HG03575 (cell line): Measurements from ENCODE around the gene TRIM29.

Source experiments
- ATAC-seq: cut with Tn5 transposase; IDR thresholded peaks from one replicate; pipeline ENCODE4 v1.9.1; 2021; ENCODE audit not compliant: unreplicated experiment, insufficient number of reproducible peaks, low FRiP score; ENCODE audit errors: extremely low read depth

TRIM29 gene

DNA sequence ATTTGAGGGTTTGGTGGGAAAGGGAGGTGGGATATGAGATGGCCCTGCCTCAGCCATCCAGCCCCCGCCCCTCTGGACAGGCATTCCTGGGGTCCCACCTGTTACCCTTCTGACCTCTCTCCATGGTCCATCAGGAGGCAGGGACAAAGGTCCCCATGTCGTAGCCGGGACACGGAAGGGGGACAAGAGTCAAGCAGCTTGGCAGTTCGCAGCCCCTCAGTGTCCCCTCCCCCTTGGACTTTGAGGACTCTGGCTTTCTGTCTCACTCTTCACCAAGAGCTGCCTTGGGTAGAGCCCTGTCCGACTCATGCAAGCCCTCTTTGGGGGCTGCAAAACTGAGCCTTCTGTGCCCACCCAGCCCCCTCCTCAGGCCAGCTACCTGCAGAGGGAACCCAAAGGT, 30.2 kb downstream of the TRIM29 start:
- no peak for ATAC-seq

DNA sequence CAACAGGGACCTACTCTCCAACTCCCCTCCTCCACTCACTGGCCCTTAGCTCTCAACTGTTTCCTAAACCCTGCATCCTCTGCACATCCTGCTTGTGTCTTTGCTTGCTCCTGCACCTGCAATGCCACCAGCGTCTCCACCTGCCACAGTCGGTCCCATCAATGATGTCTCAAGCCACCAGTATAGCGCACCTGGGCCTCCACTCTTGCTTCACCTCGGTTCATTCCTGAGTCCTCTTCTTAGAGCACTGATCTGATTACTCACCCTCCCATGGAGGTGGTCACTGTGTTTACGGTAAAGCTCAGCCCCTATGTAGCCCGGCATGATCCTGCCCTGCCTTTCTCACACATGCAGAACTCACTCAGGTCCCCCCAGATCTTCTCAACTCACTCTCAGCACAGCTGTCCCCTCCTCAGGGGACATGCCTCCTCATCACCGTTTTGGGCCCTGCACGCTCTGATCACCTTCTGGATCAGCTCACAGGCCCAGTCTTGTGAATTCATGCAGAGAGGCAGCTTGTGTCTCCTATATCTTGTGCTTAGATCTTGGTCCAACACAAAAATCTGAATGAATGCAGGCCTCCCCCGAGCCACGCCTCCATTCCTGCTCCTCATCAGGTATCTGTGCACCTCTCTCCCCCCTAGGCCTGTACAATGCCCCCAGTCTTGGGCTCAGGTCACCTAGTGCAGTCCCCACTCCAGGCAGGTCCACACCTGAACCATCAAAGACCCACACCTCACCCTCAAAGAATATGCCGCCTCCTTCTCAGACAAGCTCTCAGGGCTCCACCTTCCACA, 31.4 kb downstream of the TRIM29 start:
- ATAC-seq = no peak

DNA sequence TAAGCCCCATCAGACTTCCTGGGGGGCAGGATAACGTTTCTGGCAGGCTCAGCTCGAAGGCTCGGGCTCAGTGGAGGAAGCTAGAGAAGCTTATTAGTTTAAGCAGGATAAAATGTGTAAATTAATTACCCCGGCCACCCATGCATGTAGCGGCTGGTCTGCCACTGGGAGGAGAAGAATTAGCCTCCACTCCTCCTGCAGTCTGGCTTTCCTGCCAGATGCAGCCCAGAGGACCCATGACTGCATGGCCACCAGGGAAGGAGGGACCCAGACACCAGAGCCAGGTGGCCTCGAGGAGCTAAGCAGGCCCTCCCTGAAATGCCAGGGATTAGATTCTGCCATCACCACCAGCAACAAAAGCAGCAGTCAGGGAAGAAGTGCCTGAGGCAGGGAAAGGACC, 32.3 kb downstream of the TRIM29 start:
- ATAC-seq = no peak

DNA sequence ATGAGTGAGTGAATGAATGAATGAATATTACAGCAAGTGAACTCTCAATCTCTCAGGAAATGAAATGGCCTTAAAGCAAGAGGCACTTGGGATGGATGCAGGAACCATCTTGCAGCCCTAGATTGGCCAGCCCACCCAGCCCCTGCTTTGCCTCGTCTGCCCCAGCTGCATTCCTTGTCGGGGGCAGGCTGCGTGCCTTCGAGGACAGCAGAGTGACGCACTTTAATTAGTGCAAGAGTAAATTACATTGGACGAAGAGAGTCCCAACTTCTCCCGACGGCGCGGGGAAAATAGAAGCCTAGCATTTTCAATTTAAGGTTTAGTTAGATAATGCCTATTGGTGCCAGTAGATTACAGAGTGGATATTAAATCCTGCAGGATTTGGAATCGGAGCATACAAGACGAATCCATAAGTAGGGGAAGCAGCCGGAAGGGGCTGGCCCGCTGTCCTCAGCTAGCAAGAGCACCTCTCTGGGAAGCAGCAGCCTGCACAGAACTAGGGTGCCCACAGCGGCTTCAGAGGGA, 33.8 kb downstream of the TRIM29 start:
- no peak for ATAC-seq

DNA sequence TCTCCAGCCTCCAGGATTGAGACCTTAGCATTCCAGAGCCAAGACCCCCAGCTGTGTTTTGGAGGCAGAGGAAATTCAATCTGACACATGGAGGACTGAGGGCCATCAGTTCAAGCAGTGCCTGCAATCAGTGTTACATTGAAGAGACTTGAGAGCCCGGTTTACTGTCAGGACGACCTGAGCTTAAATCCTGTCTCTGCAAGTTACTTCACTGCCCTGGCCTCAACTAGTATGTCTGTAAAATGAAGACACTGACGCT, 35.1 kb downstream of the TRIM29 start:
- no peak for ATAC-seq

DNA sequence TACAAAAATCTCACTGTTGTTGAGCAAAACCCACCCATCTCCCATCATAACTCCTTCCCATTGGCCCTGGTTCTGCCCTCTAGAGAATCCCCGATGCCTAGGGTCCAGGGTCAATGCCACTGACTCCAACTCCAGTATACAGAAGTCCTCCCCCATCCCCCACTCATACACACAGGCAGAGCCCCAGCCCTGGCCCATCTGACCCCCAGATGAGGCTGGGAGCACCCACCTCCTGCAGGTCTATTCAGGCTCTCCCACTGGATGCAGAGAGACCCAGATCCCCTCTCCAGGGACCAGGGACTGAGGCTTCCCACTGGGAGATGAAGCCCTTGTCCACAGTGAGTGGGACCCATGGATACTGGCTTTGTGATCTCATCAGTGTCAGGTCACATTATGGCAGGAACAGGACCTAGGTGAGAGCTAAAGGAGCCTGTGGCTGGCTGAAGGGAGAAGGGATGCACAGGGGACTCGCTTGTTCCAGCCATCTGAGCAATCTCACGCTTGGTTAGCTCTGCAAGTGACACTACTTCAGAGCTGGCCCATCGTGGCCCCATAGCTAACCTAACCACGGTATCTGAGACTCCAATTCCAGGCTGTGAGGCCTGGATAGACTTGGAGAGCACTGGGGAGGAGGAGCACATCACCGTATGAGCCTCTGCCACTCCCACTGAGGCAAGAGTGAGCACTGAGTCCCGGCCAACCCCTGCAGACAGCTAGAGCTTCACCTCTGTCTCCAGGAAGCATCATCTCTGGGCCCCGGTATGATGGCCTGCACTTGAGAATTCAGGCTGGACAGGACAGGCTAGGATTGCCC, 35.7 kb downstream of the TRIM29 start:
- no peak for ATAC-seq

DNA sequence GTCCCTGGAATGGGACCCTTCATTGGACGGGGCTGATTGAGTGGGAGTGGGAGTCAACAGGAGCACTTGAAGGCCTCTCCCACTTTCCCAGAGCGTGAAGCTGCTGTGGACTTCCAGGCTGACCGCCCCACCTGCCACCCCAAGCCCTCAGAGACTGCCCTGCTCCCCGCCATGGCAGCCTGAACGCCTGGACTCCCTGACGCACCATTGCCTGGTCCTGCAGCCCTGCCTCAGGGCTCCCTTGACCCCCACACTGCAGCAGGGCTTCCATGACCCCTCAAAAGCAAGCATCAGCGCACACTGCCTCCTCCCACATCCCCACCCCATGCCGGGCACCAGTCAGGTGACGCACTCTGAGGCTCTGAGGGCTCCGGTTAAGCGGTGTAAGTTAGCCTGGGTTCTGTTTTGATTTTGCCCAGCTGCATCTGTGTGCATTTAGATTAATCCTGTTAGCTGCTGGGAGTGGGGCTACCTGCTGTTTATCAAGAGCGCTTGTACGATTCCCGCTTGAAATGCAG, 39.4 kb downstream of the TRIM29 start:
- ATAC-seq = no peak

DNA sequence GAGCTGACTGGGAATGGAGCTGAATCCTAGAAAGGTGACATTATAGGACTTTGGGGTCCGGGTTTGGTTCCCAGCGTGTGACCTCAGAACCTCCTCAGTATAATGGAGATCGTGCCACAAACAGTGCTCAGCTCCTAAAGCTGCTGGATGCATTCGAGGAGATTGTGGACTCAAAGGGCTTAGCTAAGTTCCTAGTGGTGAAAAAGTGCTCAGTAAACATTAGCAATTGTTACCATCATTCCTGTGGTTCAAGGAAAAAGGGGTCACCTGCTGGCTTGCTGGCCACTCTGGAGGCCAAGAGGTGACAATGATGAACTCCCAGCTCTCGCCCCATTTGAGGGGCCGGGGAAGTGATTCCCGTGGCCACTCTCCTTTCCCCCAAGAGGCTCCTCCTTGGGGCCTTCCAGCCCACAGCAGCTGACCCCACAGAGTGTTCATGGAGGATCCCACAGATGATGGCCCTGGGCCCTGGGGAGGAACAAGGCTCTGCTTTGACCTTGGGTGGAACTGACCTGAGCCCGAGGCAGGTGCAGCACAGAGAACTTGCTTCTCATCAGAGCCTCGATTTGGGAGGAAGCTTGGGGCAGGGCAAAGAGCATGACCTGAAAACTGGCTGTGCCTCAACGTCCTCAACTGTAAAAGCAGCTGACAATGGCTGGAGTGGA, 40.1 kb downstream of the TRIM29 start:
- ATAC-seq = no peak

DNA sequence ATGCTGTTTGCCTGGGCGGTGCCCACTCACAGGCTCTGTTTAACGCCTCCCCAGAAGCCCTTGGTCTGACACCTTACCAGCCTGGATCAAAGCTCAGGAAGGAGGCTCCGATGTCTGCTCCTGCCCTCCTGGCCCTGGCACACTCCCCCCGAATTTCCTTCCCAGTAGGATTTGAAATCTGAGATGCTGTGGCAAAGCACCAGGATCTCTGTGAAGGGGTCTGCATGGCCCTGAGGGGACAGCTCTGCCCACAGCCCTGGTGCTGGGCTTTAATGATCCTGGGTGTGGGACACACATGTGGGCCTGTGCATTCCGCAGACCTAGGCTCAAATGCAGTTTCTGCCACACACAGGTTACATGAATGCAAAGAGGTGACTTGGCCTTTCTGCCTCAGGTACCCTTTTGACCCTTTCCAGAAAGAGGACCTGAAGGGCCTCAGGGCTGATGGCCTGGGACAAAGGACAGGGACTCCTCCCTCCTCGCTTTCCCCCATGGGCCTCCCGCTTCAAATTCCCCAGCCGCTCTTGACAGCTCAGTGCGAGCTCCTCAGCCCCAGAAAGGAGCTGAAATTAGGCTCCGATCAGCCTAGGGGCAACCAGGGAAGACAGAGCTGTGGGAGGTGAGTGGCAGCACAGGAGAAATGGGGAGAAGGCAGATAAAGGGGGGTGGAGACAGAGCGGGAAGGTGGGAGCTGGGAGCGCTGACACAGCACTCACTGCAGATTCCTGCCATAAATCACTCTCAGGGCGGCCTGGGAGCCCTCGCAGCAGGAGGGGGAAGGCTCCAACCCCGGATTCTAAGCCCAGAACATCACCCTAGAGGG, 41.3 kb downstream of the TRIM29 start:
- ATAC-seq = no peak

DNA sequence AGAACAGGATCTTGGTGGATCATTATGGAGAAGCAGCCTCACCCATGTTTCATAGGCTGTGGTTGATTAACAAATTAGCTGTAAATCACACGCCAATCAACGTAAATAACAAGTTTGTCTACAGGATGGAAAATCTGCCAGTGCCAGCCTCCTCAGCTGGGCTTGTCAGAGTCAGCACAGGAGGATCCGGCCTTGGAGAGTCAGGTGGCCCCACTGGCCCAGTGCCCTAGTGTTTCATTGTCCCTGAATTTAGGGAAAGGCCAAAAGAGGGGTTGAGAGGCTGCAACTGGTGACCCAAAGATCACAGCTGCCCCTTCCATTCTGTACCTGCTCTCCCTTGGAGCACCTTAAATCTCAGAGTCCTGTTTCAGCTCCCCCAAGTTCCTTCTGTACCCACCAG, 42.4 kb downstream of the TRIM29 start:
- no peak for ATAC-seq

DNA sequence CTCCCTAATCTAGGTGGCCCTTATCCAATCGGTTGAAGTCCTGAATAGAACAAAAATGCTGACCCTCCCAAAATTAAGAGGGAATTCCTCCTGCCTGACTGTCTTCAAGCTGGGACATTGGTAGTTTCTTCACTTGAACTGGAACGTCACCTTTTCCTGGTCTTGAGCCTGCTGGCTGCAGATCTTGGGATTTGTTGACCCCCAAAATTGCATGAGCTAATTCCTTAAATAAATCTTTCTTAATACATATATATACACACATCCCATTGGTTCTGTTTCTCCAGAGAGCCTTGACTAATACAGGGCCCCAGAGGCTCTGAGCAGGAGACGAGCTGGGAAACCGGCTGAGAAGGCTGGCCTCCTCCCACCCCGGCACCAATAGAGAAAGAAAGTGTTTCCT, 46.2 kb downstream of the TRIM29 start:
- no peak for ATAC-seq

DNA sequence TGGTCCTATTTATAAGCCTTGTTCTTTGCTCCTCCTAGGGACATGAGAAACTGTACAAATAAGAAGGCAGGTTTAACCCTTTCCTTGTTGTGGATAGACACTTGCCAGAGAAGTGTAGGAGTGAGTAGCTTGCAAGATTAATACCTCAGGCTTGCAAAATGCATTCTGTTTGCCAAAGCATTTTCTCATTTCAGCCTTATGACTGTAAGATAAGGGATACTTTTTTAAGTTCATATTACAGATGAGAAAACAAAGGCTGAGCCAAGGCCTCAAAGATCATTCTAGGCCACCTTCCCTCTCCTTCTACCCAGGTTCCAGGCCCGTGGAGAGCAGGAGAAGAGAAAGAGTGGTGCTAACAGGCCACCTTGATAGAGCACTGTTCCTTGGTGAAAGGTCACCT, 46.8 kb downstream of the TRIM29 start:
- no peak for ATAC-seq

DNA sequence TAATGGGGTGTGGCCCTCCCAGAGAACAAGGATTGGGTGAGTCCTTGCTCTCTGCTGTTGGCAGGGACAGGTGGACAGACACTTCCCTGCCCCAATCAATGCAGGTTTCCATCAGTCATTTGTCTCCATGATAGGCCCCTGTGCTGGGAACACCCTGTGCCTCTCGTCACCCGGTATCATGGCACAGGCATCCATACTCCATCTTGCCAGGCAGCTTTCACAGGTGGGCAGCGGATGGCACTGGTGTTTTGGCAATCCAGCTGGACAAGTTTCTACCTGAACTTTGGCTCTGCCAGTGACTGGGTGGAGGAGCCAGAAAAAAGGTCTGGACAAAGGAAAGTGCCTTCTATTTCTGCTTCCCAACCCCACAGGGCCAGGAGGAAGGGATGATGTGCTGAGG, 47.5 kb downstream of the TRIM29 start:
- ATAC-seq = no peak

DNA sequence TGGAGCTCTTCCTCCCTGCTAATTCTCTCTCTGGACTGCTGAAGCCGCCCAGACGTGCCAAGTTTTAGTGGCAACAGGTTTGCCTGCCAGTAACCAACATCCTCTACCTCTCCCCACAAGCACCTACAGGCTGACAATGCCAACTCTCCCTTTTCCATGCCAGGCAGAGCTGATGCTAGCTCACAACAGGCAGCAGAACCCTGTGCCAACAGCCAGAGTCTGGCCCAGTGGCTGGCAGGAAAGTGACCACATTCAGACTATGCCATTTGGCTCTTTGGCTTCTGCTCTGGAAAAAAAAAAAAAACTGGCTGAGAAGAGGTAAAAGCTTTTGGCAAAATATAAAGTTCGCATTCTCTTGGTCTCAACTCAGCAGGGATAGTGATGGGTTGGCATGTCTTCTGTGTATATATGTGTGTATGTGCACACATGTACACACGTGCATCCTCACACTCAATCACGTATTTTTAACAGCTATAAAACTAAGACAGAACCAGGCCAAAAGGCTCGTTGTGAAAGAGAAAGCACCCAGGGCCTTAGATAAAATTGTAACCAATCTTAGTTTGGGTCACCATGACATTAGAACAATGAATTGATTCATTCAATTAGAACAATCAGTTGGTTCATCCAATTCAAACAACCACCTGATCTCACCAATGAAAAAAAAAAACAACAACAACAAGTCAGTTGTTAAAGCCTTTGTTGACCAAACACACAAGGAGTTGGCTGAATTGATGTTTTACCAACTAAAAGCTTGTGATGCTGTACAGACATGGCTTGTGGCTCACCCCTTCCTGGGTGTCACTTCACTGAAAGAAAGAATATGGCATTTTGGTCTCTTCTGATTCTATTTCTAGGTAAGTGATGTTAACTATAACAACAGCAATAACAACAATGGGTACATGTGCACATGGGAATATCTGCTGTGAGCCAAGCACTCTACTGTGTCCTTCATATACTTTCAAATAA, 48.6 kb downstream of the TRIM29 start:
- no peak for ATAC-seq

DNA sequence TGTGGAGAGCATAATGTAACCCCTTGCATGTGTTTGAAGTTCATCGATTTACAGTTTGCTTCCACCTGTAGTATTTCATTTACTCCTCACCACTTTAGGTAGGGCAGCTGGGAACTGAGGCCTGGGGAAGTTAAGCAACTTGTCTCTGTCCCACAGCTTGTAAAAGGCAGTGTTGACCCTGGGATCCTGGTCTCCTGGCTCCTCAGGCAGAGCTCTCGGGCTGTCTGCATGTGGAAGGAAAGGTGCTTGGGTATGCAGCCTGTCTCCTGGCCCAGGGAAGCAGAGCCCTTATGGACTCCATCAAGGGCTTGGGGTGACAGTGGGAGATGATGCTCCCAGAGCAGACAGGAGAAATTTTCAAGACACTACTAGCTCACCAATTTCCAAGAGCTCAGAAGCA, 49.9 kb downstream of the TRIM29 start:
- no peak for ATAC-seq

DNA sequence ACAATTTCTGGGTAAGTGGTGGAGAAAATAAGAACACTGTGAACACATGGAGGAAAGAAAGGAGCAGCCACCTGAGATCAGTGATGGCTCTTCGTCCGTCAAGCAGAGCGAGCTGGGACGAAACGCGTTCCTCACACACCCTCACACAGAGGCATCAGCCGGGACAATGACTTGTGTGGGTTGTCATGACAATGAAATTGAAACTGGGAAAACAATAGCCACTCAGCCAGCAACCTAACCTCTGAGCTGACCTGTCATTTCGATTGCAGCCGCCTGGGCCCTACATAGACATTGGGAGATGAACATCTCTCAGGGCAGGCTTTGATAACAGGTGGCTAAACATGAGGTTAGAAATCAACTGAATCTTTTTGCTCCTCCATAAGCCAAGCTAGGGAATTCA, 51.3 kb downstream of the TRIM29 start:
- no peak for ATAC-seq

DNA sequence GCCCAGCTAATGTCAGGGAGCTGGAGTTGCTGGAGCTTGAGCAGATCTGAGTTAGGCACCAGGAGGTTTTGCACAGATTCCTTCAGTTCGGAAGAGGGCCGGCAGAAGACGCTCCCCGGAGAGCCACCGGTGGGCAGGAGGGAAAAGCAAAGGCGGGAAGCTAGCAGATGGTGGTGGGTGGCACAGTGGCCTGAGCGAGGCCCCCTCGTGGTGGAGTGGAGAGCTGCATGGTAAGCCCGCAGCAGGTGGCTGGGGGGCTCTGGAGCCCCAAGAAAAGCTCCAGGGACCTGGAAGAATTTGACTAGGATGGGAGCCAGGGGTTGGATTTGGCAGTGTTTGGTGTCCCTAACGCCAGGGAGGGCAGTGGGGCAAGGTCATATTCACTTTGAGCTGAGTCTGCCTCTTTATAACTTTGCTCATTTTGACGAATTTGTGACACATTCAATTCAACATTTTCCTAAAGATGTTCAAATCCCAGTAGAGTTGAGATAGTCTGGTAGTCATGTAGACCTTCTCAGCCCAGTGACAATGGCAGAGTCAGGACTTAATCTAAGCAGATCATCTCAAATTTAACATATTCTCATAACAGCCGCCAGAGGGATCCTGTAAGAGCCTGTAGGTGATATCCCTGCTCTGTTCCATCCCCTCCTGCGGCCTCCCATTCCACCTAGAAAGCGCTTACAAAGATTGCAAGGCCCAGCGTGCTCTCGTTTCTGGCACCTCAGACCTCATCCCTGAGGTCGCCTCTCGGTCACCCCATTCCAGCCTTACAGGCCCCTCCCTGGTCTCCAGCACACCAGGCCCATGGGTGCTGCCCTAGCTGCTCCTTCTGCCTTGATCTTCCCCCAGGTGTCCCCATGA, 57.9 kb downstream of the TRIM29 start:
- ATAC-seq = no peak
